ENCODE results near the gene ZNF578. TPM values are rescaled to one million over a fixed set of nuclear protein-coding genes. Genes with fewer than 3 reads are reported as not detected.
"Not testable (repeated sequence)": the region's sequence is repeated elsewhere in the genome, so short reads cannot be mapped to it uniquely, and the experiment has no call there.

Gene ZNF578
- total and polyA plus RNA-seq, 2 experiments from 2014 or later: 0.12 to 0.97 TPM

DNA sequence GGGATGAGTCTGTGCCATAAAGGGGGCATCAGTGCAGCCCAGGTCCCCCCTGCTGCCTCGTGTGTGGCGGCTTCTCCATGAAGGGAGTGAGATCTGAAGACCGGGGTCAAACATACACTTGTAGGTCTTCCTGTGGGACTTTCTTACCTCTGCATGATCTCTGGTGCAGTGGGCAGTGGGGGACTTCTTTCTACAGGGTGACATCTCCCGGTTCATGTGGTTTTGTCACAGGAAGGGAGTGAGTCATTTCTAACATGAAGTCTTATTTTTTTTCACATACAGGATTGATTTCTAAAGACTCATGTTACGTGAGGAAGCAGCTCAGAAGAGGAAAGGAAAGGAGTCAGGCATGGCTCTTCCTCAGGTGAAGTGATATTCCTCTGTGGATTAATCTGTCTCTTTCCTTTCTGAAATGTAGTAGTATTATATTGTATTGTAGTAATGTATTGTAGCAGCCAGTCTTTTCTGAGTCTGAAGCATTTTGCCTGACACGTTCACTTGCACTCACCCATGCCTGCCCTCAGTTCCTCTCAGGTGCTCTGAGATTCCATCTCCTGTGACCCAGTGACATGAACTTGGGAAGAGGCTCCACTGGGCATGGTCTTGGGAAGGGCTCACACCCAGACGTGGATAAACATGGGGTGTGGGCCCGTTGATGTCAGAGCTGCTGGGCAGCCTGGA is 89.8 kb downstream of the ZNF578 start:
- Histone ChIP-seq H2AFZ (no peak overlapping the region), H3K79me2 (peaks cover 17% of the 10 kb centered on the region), H3K4me3 (no peak overlapping the region), H3K36me3 (replicated peaks; ENCODE audit: insufficient read depth, low read depth) (no peaks in the 10 kb centered on the region), H4K20me1 (ENCODE audit: insufficient read depth, poor library complexity, severe bottlenecking) (no peaks in the 10 kb centered on the region), H3K27ac (no peak overlapping the region), H3K9me2 (replicated peaks; ENCODE audit: insufficient read depth) (no peaks in the 10 kb centered on the region), H3K4me1 (ENCODE audit: insufficient read depth) (no peaks in the 10 kb centered on the region), H3K9me3 (ENCODE audit: low read depth) (no peaks in the 10 kb centered on the region), H3K27me3 (no peaks in the 10 kb centered on the region), H3K4me2 (no peak overlapping the region)
- no peak for DNase-seq (ENCODE audit: low spot score)
- WGBS (ENCODE audit: low lambda C conversion rate, missing lambda C conversion rate): 98% methylated on average over 8 of the region's 8 CpGs
- no peak for TF ChIP-seq EZH2phosphoT487 (IDR thresholded peaks at IDR 0.05; ENCODE audit: low read depth, severe bottlenecking, unreplicated experiment)
- no peak for TF ChIP-seq EZH2 (IDR thresholded peaks at IDR 0.05; ENCODE audit: borderline replicate concordance)
- TF ChIP-seq CTCF (IDR thresholded peaks at IDR 0.05; ENCODE audit: poor library complexity): no peak

GRCh38 chr19:52554216-52554971 is 101.0 kb downstream of the ZNF578 start:
- Histone ChIP-seq H3K4me1 (ENCODE audit: insufficient read depth) (no peaks in the 10 kb centered on the region), H3K36me3 (replicated peaks; ENCODE audit: insufficient read depth, low read depth) (peaks cover 29% of the 10 kb centered on the region), H3K27ac (no peak overlapping the region), H3K79me2 (peaks cover 3% of the 10 kb centered on the region), H3K9me3 (ENCODE audit: low read depth) (peaks cover 56% of the 10 kb centered on the region), H3K4me2 (no peak overlapping the region), H3K4me3 (no peak overlapping the region), H3K27me3 (no peaks in the 10 kb centered on the region), H2AFZ (no peak overlapping the region), H3K9me2 (replicated peaks; ENCODE audit: insufficient read depth) (no peaks in the 10 kb centered on the region), H4K20me1 (ENCODE audit: insufficient read depth, poor library complexity, severe bottlenecking) (no peaks in the 10 kb centered on the region)
- no peak for DNase-seq (ENCODE audit: low spot score)
- WGBS (ENCODE audit: low lambda C conversion rate, missing lambda C conversion rate): 97% methylated on average over 15 of the region's 15 CpGs
- TF ChIP-seq EZH2 (IDR thresholded peaks at IDR 0.05; ENCODE audit: borderline replicate concordance) (no peak), EZH2phosphoT487 (IDR thresholded peaks at IDR 0.05; ENCODE audit: low read depth, severe bottlenecking, unreplicated experiment) (no peak), CTCF (IDR thresholded peaks at IDR 0.05; ENCODE audit: poor library complexity) (no peak)

- H3K27ac ChIP-seq: no peak overlapping the region
- H3K36me3 ChIP-seq (replicated peaks; ENCODE audit: insufficient read depth, low read depth): peaks cover 24% of the 10 kb centered on the region
- TF ChIP-seq EZH2 (IDR thresholded peaks at IDR 0.05; ENCODE audit: borderline replicate concordance): no peak
- TF ChIP-seq EZH2phosphoT487 (IDR thresholded peaks at IDR 0.05; ENCODE audit: low read depth, severe bottlenecking, unreplicated experiment): no peak
- TF ChIP-seq CTCF (IDR thresholded peaks at IDR 0.05; ENCODE audit: poor library complexity): no peak
- H3K4me2 ChIP-seq: no peak overlapping the region
- H3K27me3 ChIP-seq: no peaks in the 10 kb centered on the region
- H3K79me2 ChIP-seq: peaks cover 3% of the 10 kb centered on the region
- no peaks in the 10 kb centered on the region for H3K9me2 ChIP-seq (replicated peaks; ENCODE audit: insufficient read depth)
- H3K4me3 ChIP-seq: no peak overlapping the region
- no peak overlapping the region for H2AFZ ChIP-seq
- DNase-seq (ENCODE audit: low spot score): no peak
- H3K4me1 ChIP-seq (ENCODE audit: insufficient read depth): no peaks in the 10 kb centered on the region
- WGBS (ENCODE audit: low lambda C conversion rate, missing lambda C conversion rate): 96% methylated on average over 16 of the region's 16 CpGs
- no peaks in the 10 kb centered on the region for H4K20me1 ChIP-seq (ENCODE audit: insufficient read depth, poor library complexity, severe bottlenecking)
- peaks cover 55% of the 10 kb centered on the region for H3K9me3 ChIP-seq (ENCODE audit: low read depth)
Observed at GRCh38 chr19:52557231-52557995, 104.1 kb downstream of the ZNF578 start.

DNA sequence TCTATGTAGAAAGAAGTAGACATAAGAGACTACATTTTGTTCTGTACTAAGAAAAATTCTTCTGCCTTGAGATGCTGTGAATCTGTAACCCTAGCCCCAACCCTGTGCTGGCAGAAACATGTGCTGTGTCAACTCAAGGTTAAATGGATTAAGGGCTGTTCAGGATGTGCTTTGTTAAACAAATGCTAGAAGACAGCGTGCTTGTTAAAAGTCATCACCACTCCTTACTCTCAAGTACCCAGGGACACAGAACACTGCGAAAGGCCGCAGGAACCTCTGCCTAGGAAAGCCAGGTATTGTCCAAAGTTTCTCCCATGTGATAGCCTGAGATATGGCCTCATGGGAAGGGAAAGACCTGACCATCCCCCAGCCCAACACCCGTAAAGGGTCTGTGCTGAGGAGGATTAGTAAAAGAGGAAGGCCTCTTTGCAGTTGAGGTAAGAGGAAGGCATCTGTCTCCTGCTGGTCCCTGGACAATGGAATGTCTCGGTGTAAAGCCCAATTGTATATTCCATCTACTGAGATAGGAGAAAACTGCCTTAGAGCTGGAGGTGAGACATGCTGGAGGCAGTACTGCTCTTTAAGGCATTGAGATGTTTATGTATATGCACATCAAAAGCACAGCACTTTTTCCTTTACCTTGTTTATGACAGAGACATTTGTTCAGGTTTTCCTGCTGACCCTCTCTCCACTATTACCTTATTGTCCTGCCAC is 105.5 kb downstream of the ZNF578 start:
- Histone ChIP-seq H3K9me3 (ENCODE audit: low read depth) (peaks cover 40% of the 10 kb centered on the region), H3K36me3 (replicated peaks; ENCODE audit: insufficient read depth, low read depth) (peaks cover 11% of the 10 kb centered on the region)
- DNase-seq (ENCODE audit: low spot score); H4K20me1 ChIP-seq (ENCODE audit: insufficient read depth, poor library complexity, severe bottlenecking); H3K4me3 ChIP-seq; H2AFZ ChIP-seq; H3K27me3 ChIP-seq; H3K4me2 ChIP-seq; H3K27ac ChIP-seq; H3K4me1 ChIP-seq (ENCODE audit: insufficient read depth); H3K9me2 ChIP-seq (replicated peaks; ENCODE audit: insufficient read depth); H3K79me2 ChIP-seq: not testable (repeated sequence)
- 64% methylated on average over 5 of the region's 5 CpGs for WGBS (ENCODE audit: low lambda C conversion rate, missing lambda C conversion rate)

DNA sequence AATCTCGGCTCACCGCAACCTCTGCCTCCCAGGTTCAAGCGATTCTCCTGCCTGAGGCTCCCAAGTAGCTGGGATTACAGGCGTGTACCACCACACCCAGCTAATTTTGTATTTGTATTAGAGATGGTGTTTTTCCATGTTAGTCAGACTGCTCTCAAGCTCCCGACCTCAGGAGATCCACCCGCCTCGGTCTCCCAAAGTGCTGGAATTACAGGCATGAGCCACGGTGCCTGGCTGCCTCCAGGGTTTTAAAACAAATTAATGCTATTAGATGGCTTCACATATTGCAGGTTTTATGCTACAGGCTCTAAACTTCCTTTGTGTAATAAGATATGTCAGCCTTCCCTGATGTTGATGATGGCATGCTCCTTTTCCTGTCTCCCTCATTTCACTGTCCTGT is 108.3 kb downstream of the ZNF578 start:
- H3K4me1 ChIP-seq (ENCODE audit: insufficient read depth); H3K36me3 ChIP-seq (replicated peaks; ENCODE audit: insufficient read depth, low read depth): not testable (repeated sequence)
- 96% methylated on average over 8 of the region's 8 CpGs for WGBS (ENCODE audit: low lambda C conversion rate, missing lambda C conversion rate)

More for the DNA sequence above, 108.3 kb downstream of the ZNF578 start:
- not testable (repeated sequence) for H3K4me3 ChIP-seq; H3K9me2 ChIP-seq (replicated peaks; ENCODE audit: insufficient read depth); H3K79me2 ChIP-seq; H3K27me3 ChIP-seq; H2AFZ ChIP-seq; H3K27ac ChIP-seq; H4K20me1 ChIP-seq (ENCODE audit: insufficient read depth, poor library complexity, severe bottlenecking); H3K4me2 ChIP-seq; DNase-seq (ENCODE audit: low spot score)
- H3K9me3 ChIP-seq (ENCODE audit: low read depth): peaks cover 13% of the 10 kb centered on the region
